ENCODE data around the gene PDLIM5. TPM values are rescaled to one million over a fixed set of nuclear protein-coding genes. Genes with fewer than 3 reads are reported as not detected.

The PDLIM5 gene
- total RNA-seq, 1 experiment from 2014 or later = 58.0 TPM

DNA sequence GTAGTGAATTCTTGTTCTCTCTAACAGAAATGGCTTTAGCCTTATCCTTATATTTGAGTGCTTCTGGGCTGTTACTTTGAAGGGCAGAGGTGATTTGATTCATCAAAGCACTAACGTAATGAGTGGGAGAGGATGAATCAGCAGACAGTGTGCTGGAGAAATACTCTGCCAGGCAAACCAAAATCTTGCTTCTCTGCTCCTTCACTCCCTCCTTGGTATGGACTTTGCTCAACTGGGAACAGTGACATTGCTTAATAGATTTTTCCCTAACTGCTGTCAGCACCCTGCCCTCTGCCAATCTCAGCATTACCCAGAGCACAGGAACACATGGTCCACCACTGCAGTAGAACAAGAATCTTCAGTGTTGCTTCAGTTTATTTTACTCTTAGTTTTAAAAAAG lies 56.0 kb downstream of the PDLIM5 start:
- no peak overlapping the region for H3K23ac ChIP-seq (ENCODE audit: insufficient read length, low read depth, low read length)
- TF ChIP-seq, protein P1, sequence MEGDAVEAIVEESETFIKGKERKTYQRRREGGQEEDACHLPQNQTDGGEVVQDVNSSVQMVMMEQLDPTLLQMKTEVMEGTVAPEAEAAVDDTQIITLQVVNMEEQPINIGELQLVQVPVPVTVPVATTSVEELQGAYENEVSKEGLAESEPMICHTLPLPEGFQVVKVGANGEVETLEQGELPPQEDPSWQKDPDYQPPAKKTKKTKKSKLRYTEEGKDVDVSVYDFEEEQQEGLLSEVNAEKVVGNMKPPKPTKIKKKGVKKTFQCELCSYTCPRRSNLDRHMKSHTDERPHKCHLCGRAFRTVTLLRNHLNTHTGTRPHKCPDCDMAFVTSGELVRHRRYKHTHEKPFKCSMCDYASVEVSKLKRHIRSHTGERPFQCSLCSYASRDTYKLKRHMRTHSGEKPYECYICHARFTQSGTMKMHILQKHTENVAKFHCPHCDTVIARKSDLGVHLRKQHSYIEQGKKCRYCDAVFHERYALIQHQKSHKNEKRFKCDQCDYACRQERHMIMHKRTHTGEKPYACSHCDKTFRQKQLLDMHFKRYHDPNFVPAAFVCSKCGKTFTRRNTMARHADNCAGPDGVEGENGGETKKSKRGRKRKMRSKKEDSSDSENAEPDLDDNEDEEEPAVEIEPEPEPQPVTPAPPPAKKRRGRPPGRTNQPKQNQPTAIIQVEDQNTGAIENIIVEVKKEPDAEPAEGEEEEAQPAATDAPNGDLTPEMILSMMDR (conservative IDR thresholded peaks at IDR 0.05) = no peak
- H2AFZ ChIP-seq (ENCODE audit: low read length) = no peak overlapping the region
- Mint-ChIP-seq H3K27ac (peak overlapping the region; percentile 12 to 74 (median 73); a peak in 5 of 7 replicates), H3K36me3 (ENCODE audit: insufficient read depth in 1 of 3, low read depth in 3 of 3) (peaks cover 0 to 2% (median 0%) of the 10 kb centered on the region in 3 experiments; a peak in 3 of 7 replicates), H3K9me3 (no peaks in the 10 kb centered on the region), H3K27me3 (ENCODE audit: low read depth) (no peaks in the 10 kb centered on the region), H3K4me1 (peaks cover 6 to 14% of the 10 kb centered on the region in 2 experiments; a peak in 1 of 4 replicates), H3K4me3 (no peak overlapping the region)
- H2BK12ac ChIP-seq (ENCODE audit: insufficient read length, low read depth, low read length) = no peak overlapping the region
- no peak overlapping the region for H2AK5ac ChIP-seq (ENCODE audit: insufficient read length, low read length)
- H3K9ac ChIP-seq (ENCODE audit: extremely low read depth, insufficient read length, low read length) = no peak overlapping the region
- H3K27ac ChIP-seq (ENCODE audit: insufficient read length, low read depth, low read length) = no peak overlapping the region
- WGBS (ENCODE audit: extremely low coverage, insufficient read length, low lambda C conversion rate) = no CpG with 5 or more reads among the region's 1 CpG
- H3K18ac ChIP-seq (ENCODE audit: insufficient read length, low read depth, low read length) = no peak overlapping the region
- H3T11ph ChIP-seq (ENCODE audit: low read length) = no peak overlapping the region
- no peak overlapping the region for H2BK20ac ChIP-seq (ENCODE audit: low read depth, low read length, poor library complexity, severe bottlenecking)
- H3K79me2 ChIP-seq (ENCODE audit: insufficient read depth, low read length) = peaks cover 1% of the 10 kb centered on the region; the same call in 1 of the 2 replicates
- no peaks in the 10 kb centered on the region for H3K79me1 ChIP-seq (ENCODE audit: insufficient read depth, low read depth, low read length, poor library complexity, severe bottlenecking)
- H3K14ac ChIP-seq (ENCODE audit: insufficient read depth, low read length) = no peak overlapping the region
- H3K4ac ChIP-seq (ENCODE audit: low read depth, low read length) = no peak overlapping the region
- no peaks in the 10 kb centered on the region for H3K9me3 ChIP-seq (ENCODE audit: control insufficient read depth, low read depth, low read length)
- no peak overlapping the region for H2BK5ac ChIP-seq (ENCODE audit: insufficient read length, low read length)
- no peak overlapping the region for H4K5ac ChIP-seq (ENCODE audit: insufficient read length, low read depth, low read length)
- H2BK15ac ChIP-seq (ENCODE audit: low read depth, low read length) = no peak overlapping the region
- no peaks in the 10 kb centered on the region for H3K27me3 ChIP-seq (ENCODE audit: insufficient read depth, low read length)
- H3K4me2 ChIP-seq (ENCODE audit: insufficient read depth, insufficient read length, low read length) = no peak overlapping the region
- no peak overlapping the region for H4K91ac ChIP-seq (ENCODE audit: insufficient read length, low read depth, low read length)
- H3K23me2 ChIP-seq (ENCODE audit: insufficient read length, low read depth, low read length, poor library complexity, severe bottlenecking) = no peaks in the 10 kb centered on the region
- DNase-seq = no peak
- no peak overlapping the region for H2BK120ac ChIP-seq (ENCODE audit: low read depth, low read length, poor library complexity, severe bottlenecking)
- no peak overlapping the region for H3K56ac ChIP-seq (ENCODE audit: insufficient read length, low read depth, low read length)
- no peaks in the 10 kb centered on the region; the same call in 1 of the 2 replicates for H3K4me1 ChIP-seq (ENCODE audit: insufficient read depth, low read length)
- H4K20me1 ChIP-seq (ENCODE audit: control insufficient read depth, insufficient read depth, insufficient read length) = no peaks in the 10 kb centered on the region
- no peak overlapping the region for H4K8ac ChIP-seq (replicated peaks; ENCODE audit: insufficient read length, low read depth, low read length)

Measured in H9 (cell line).